OCI-LY7 (cell line): Measurements from ENCODE around the gene SLC49A4.

Experiments used
- EZH2phosphoT487 ChIP-seq: fragments of 200-600 bp; sonication (generic); IDR thresholded peaks from 2 replicates; pipeline ENCODE4 v1.6.1; 2018; ENCODE audit warnings: low read depth, borderline replicate concordance, mild to moderate bottlenecking, mixed run types, antibody characterized with exemption, low read length, moderate library complexity, mixed read lengths
- TF ChIP-seq, protein P1 (sequence below): fragments of 200-600 bp; sonication (generic); conservative IDR thresholded peaks from 2 replicates; pipeline ENCODE4 v1.5.1; 2014; ENCODE audit warnings: mild to moderate bottlenecking, antibody characterized with exemption, low read length, moderate library complexity, mixed read lengths

DNA sequence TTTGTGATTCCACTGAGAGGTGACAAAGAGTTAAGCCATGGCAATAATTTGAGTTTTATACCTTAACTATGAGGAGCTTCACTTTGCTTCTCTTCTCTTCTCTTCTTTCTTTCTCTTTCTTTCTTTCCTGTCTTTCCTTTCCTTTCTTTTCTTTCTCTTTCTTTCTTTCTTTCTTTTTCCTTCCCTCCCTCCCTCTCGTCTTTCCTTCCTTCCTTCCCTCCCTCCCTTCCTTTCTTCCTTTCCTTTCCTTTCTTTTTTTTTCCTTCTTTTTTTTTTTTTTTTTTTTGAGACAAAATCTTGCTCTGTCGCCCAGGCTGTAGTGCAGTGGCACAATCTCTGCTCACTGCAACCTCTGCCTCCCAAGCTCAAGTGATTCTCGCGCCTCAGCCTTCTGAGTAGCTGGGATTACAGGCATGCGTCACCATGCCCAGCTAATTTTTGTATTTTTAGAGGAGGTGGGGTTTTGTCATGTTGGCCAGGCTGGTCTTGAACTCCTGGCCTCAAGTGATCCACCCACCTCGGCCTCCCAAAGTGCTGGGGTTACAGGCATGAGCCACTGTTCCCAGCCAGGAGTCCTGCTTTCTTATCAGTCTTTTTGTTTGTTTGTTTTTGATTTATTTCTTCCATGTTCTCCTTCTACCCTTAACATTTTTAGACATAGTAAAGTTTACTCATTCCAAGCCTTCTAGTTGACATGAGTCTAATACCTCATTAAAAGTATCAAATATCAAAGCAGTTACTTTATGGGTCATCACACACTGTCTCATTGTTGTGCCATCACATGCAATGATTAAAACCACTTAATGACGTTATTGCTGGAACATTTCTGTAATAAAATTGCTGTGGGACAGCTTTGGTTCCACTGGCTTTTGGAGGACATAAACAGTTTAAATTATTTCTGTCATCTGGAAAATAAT, 29.9 kb downstream of the SLC49A4 start:
- TF ChIP-seq, protein P1, sequence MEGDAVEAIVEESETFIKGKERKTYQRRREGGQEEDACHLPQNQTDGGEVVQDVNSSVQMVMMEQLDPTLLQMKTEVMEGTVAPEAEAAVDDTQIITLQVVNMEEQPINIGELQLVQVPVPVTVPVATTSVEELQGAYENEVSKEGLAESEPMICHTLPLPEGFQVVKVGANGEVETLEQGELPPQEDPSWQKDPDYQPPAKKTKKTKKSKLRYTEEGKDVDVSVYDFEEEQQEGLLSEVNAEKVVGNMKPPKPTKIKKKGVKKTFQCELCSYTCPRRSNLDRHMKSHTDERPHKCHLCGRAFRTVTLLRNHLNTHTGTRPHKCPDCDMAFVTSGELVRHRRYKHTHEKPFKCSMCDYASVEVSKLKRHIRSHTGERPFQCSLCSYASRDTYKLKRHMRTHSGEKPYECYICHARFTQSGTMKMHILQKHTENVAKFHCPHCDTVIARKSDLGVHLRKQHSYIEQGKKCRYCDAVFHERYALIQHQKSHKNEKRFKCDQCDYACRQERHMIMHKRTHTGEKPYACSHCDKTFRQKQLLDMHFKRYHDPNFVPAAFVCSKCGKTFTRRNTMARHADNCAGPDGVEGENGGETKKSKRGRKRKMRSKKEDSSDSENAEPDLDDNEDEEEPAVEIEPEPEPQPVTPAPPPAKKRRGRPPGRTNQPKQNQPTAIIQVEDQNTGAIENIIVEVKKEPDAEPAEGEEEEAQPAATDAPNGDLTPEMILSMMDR, result no peak
- TF ChIP-seq EZH2phosphoT487, result no peak
